Uterus (tissue), 4 donors: ENCODE results near the gene PITPNM3. TPM values are rescaled to one million over a fixed set of nuclear protein-coding genes. Genes with fewer than 3 reads are reported as not detected.

Source experiments
- DNase-seq, 2 donors: peaks; one replicate each; pipeline ENCODE4 v3.0.0-alpha.2; 2019 to 2020
- H3K27ac ChIP-seq, 2 donors: fragments of 200-600 bp; sonication (generic); 1 replicate in 1 of 2; 2 replicates in 1 of 2; pipeline ENCODE4 v1.5.1; 2016 to 2018
- H3K27me3 ChIP-seq, 2 donors: fragments of 200-600 bp; sonication (generic); one replicate each; pipeline ENCODE4 v1.5.1; 2018 to 2019; ENCODE audit warnings: control low read depth in 1 of 2
- H3K36me3 ChIP-seq, 2 donors: fragments of 200-600 bp; sonication (generic); one replicate each; pipeline ENCODE4 v1.5.1; 2019; ENCODE audit warnings: control low read depth in 1 of 2
- H3K4me1 ChIP-seq, 2 donors: fragments of 200-600 bp; sonication (generic); one replicate each; pipeline ENCODE4 v1.5.1; 2018 to 2019; ENCODE audit warnings: control low read depth in 1 of 2
- H3K4me3 ChIP-seq, 2 donors: fragments of 200-600 bp; sonication (generic); 1 replicate in 1 of 2; 2 replicates in 1 of 2; pipeline ENCODE4 v1.5.1; 2018 to 2019; ENCODE audit warnings: mild to moderate bottlenecking in 1 of 2
- H3K9me3 ChIP-seq, 2 donors: fragments of 200-600 bp; sonication (generic); one replicate each; pipeline ENCODE4 v1.5.1; 2019; ENCODE audit warnings: control low read depth in 1 of 2
- POLR2A ChIP-seq, 2 donors: fragments of 450-650 bp; IDR thresholded peaks; one replicate each; pipeline ENCODE4 v1.6.1; 2016; ENCODE audit warnings: antibody characterized with exemption in 2 of 2, mild to moderate bottlenecking in 1 of 2, moderate library complexity in 1 of 2
- intact Hi-C: fragments of 100-400 bp; cut with DNase I; formaldehyde crosslinking; loops from one replicate; pipeline ENCODE4 v1.15.1; 2023; ENCODE audit warnings: low total_unique reads
- total RNA-seq, 4 donors: library from RNA; depleted of rRNA in 3 of 4; stranded (reverse); fragments of >200 nt in 3 of 4; gene quantifications; one replicate each; pipeline versions ENCODE4 v1.1.0 to v1.2.4, GENCODE V29; 2014 to 2023
- TF ChIP-seq, protein P1 (sequence below), 4 experiments: fragments of 200-600 bp in 2 of 4; fragments of 450-650 bp in 2 of 4; sonication (generic) in 2 of 4; IDR thresholded peaks; one replicate each; pipeline ENCODE4 v1.5.1; 2016 to 2019; ENCODE audit warnings: antibody characterized with exemption in 4 of 4, mild to moderate bottlenecking in 2 of 4, moderate library complexity in 1 of 4
- donor health status: DM: yes; HTN: yes; CAD: no.

Gene PITPNM3
- total RNA-seq, 4 donors from 2014 or later, result 0.59 to 9.3 (median 6.1) TPM

DNA sequence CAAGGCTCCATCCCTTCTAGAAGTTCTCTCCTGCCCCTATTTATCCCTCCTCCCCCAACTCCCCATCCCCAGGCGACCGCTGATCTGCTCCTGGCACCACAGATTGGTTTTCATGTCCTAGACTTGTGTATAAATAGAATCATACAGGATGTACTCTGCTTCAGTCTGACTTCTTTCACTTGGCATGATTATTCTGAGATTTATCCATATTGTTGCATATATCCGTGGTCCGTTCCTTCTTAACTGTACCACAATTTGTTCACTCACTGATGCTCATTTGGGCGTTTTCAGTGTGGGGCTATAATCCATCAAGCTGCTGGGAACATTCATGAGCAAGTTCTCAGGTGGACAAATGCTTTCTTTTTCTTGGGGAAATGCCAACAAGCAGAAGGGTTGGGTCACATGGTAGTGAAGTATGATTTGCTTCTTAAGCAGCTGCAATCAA lies 23.9 kb downstream of the PITPNM3 start:
- Histone ChIP-seq H3K9me3 (no peaks in the 10 kb centered on the region), H3K36me3 (no peaks in the 10 kb centered on the region), H3K4me1 (no peaks in the 10 kb centered on the region), H3K27me3 (no peaks in the 10 kb centered on the region), H3K4me3 (no peak overlapping the region), H3K27ac (no peak overlapping the region)
- no peak for TF ChIP-seq POLR2A (IDR thresholded peaks at IDR 0.05)
- TF ChIP-seq, protein P1, sequence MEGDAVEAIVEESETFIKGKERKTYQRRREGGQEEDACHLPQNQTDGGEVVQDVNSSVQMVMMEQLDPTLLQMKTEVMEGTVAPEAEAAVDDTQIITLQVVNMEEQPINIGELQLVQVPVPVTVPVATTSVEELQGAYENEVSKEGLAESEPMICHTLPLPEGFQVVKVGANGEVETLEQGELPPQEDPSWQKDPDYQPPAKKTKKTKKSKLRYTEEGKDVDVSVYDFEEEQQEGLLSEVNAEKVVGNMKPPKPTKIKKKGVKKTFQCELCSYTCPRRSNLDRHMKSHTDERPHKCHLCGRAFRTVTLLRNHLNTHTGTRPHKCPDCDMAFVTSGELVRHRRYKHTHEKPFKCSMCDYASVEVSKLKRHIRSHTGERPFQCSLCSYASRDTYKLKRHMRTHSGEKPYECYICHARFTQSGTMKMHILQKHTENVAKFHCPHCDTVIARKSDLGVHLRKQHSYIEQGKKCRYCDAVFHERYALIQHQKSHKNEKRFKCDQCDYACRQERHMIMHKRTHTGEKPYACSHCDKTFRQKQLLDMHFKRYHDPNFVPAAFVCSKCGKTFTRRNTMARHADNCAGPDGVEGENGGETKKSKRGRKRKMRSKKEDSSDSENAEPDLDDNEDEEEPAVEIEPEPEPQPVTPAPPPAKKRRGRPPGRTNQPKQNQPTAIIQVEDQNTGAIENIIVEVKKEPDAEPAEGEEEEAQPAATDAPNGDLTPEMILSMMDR (IDR thresholded peaks at IDR 0.05), result no peak
- intact Hi-C loops, result no loop called here
- DNase-seq, result no peak

DNA sequence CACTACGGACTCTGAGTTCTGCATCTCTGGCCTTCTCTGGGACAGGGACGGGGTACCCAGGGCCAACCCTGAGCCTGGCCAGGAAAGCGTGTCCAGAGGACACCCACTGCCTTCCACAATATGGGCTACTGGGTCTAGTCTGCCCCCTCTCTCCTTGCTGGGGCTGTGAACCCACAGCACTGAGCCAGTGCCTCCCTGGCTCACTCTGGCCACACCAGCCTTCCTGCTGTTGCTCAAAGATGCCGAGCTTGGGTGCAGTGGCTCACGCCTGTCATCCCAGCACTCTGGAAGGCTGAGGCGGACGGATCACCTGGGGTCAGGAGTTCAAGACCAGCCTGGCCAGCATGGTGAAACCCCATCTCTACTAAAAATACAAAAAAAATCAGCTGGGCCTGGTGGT lies 24.8 kb downstream of the PITPNM3 start:
- TF ChIP-seq, protein P1 (IDR thresholded peaks at IDR 0.05), result no peak
- no peak for TF ChIP-seq POLR2A (IDR thresholded peaks at IDR 0.05)
- intact Hi-C loops, result no loop called here
- no peak overlapping the region for H3K27ac ChIP-seq
- H3K36me3 ChIP-seq, result no peaks in the 10 kb centered on the region
- H3K9me3 ChIP-seq, result no peaks in the 10 kb centered on the region
- no peaks in the 10 kb centered on the region for H3K4me1 ChIP-seq
- H3K4me3 ChIP-seq, result no peak overlapping the region
- no peaks in the 10 kb centered on the region for H3K27me3 ChIP-seq
- no peak for DNase-seq

DNA sequence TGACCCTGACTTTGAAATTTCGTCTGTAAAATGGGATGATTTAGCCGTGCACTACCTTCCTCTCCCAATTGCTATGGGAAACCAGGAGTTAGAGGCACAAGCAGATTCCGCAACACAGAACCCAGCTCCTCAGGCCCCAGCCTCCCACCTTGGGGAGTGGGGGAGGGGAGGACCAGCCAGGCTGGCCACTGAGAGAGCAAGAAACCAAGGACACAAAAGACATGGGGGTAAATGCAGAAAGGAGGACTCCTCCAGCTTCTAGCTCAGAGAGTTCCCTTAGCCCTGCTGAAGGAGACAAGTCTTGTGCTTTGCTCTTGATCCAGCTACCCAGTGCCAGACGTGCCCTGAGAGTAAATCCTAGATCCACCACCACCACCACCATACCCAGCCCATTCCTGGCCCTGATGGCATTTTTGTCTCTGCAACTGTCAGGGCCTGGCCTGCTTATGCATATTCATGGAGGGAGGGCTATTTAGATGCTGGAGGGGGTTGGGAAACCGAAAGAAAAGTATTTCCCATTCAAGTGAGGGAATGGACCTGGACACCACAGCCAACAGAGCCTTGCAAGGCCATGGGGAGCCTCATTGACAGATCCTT lies 25.9 kb downstream of the PITPNM3 start:
- no peak overlapping the region for H3K4me3 ChIP-seq
- intact Hi-C loops, result no loop called here
- H3K36me3 ChIP-seq, result no peaks in the 10 kb centered on the region
- no peak for TF ChIP-seq POLR2A (IDR thresholded peaks at IDR 0.05)
- TF ChIP-seq, protein P1 (IDR thresholded peaks at IDR 0.05), result no peak
- no peak for DNase-seq
- H3K27ac ChIP-seq, result no peak overlapping the region
- H3K27me3 ChIP-seq, result no peaks in the 10 kb centered on the region
- no peaks in the 10 kb centered on the region for H3K4me1 ChIP-seq
- H3K9me3 ChIP-seq, result no peaks in the 10 kb centered on the region

DNA sequence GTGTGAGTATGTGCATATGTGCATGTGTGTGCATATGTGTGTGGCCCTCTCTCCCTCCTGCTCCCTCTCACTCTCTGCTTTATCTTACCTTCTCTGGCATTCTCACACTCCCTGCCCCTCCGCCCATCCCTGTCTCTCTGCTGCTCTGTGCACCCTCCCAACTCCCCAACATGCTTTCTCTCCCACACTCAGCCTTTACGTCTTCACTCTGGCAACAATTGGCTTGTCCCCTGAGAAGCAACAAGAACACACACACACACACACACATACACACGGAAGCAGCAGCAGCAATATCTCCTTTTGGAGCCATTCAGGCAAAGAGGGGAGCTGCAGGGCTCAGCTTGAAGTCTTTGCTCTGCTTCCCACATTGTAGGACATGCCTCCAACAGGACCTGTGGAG lies 27.8 kb downstream of the PITPNM3 start:
- H3K4me3 ChIP-seq, result no peak overlapping the region
- H3K27me3 ChIP-seq, result no peaks in the 10 kb centered on the region
- H3K27ac ChIP-seq, result no peak overlapping the region
- no peaks in the 10 kb centered on the region for H3K9me3 ChIP-seq
- intact Hi-C loops, result no loop called here
- DNase-seq, result no peak
- no peaks in the 10 kb centered on the region for H3K4me1 ChIP-seq
- no peaks in the 10 kb centered on the region for H3K36me3 ChIP-seq
- TF ChIP-seq, protein P1 (IDR thresholded peaks at IDR 0.05), result no peak
- TF ChIP-seq POLR2A (IDR thresholded peaks at IDR 0.05), result no peak

DNA sequence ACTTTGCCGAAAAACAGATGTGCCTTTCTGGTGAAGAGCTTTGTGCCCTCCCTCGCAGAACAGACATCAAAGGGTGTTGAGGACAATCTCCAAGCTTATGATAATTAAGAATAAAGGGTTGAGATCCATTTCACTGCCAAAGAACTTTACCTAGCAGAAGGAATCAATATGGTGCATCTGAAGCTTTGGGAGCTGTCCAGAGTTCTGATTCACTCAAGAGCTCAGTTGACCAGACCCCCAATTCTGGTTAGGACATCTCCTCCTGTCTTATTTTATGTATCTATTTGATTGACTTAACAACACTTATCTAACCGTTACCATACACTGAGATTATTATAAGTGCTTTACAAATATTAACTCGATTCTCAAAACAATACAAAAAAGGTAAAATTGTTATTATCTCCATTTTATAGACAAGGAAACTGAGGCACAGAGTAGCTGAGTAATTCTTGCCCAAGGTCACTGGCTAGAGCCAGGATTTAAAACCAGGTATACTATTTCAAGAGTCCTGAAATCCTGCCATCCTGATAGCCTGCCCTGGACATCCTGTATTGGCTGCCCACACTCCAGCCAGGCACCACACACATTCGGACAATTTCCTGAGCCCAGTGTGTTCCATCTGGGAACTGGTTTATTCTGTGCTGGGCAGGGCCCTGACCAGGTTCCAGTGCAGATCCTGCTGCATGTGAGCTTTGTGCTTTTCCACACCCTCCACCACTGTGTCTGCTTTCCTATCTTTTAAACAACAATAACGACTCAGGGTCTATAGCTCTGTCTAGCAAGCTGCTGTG lies 29.8 kb downstream of the PITPNM3 start:
- H3K27ac ChIP-seq, result no peak overlapping the region
- no peaks in the 10 kb centered on the region for H3K9me3 ChIP-seq
- no peaks in the 10 kb centered on the region for H3K27me3 ChIP-seq
- H3K4me3 ChIP-seq, result no peak overlapping the region
- H3K4me1 ChIP-seq, result no peaks in the 10 kb centered on the region
- TF ChIP-seq POLR2A (IDR thresholded peaks at IDR 0.05), result no peak
- TF ChIP-seq, protein P1 (IDR thresholded peaks at IDR 0.05), result no peak
- no peaks in the 10 kb centered on the region for H3K36me3 ChIP-seq
- intact Hi-C loops, result no loop called here
- DNase-seq, result no peak
